CD14-positive monocyte (primary cell): Measurements from ENCODE around the gene PLCB3. TPM values are rescaled to one million over a fixed set of nuclear protein-coding genes. Genes with fewer than 3 reads are reported as not detected.
A peak's percentile ranks its signal among the peaks of the same experiment; 100 is the strongest.

Source experiments
- DNase-seq, 3 donors: peaks; one replicate each; pipeline ENCODE4 v3.0.0-alpha.2; 2011 to 2022
- H2AFZ ChIP-seq: 2 replicates; pipeline ENCODE4 v1.6.0; 2012; ENCODE audit warnings: mild to moderate bottlenecking, low read depth, low read length, inconsistent platforms; ENCODE audit not compliant: insufficient read depth, poor library complexity, severe bottlenecking
- H3K27ac ChIP-seq, 2 donors: 1 replicate in 1 of 2; 2 replicates in 1 of 2; pipeline ENCODE4 v1.5.1; 2012 to 2013; ENCODE audit warnings: low read length in 2 of 2, control low read depth in 1 of 2, inconsistent platforms in 1 of 2, low read depth in 1 of 2, mild to moderate bottlenecking in 1 of 2
- H3K27me3 ChIP-seq, 2 donors: one replicate each; pipeline versions ENCODE4 v1.6.0 to v1.6.1; 2011 to 2013; ENCODE audit warnings: low read length in 2 of 2; ENCODE audit not compliant: control insufficient read depth in 2 of 2, insufficient read depth in 2 of 2
- H3K36me3 ChIP-seq, 2 donors: replicated peaks in 1 of 2; 1 replicate in 1 of 2; 2 replicates in 1 of 2; pipeline versions ENCODE4 v1.5.1 to v1.6.1; 2012 to 2013; ENCODE audit warnings: low read length in 2 of 2, control low read depth in 1 of 2, inconsistent platforms in 1 of 2, mild to moderate bottlenecking in 1 of 2; ENCODE audit not compliant: insufficient read depth in 2 of 2, control insufficient read depth in 1 of 2
- H3K4me1 ChIP-seq, 2 donors: 1 replicate in 1 of 2; 2 replicates in 1 of 2; pipeline versions ENCODE4 v1.5.1 to v1.6.1; 2012 to 2013; ENCODE audit warnings: low read length in 2 of 2, control low read depth in 1 of 2, inconsistent platforms in 1 of 2, mild to moderate bottlenecking in 1 of 2, moderate library complexity in 1 of 2; ENCODE audit not compliant: insufficient read depth in 2 of 2, control insufficient read depth in 1 of 2
- H3K4me2 ChIP-seq: replicated peaks from 2 replicates; pipeline ENCODE3; 2012; ENCODE audit warnings: low read length, moderate library complexity, mild to moderate bottlenecking; ENCODE audit not compliant: poor library complexity, severe bottlenecking; ENCODE audit errors: extremely low read depth
- H3K4me3 ChIP-seq, 3 experiments: fragments of 200-600 bp in 1 of 3; sonication (generic) in 1 of 3; replicated peaks in 1 of 3; 1 replicate in 2 of 3; 2 replicates in 1 of 3; pipeline ENCODE4 v1.5.1; 2011 to 2013; ENCODE audit warnings: low read length in 3 of 3, mild to moderate bottlenecking in 3 of 3, control low read depth in 2 of 3, low read depth in 2 of 3, inconsistent platforms in 1 of 3, moderate library complexity in 1 of 3
- H3K79me2 ChIP-seq: 2 replicates; pipeline ENCODE4 v1.6.0; 2012; ENCODE audit warnings: mild to moderate bottlenecking, control low read depth, inconsistent platforms, low read length, moderate library complexity; ENCODE audit not compliant: insufficient read depth
- H3K9ac ChIP-seq: 2 replicates; pipeline ENCODE4 v1.6.0; 2017; ENCODE audit warnings: low read length, mild to moderate bottlenecking; ENCODE audit not compliant: insufficient read depth, poor library complexity, severe bottlenecking
- H3K9me3 ChIP-seq, 2 donors: replicated peaks in 1 of 2; 1 replicate in 1 of 2; 2 replicates in 1 of 2; pipeline versions ENCODE4 v1.5.1 to v1.6.1; 2012 to 2013; ENCODE audit warnings: low read length in 2 of 2, control low read depth in 1 of 2; ENCODE audit not compliant: control insufficient read depth in 1 of 2, insufficient read depth in 1 of 2
- H4K20me1 ChIP-seq: 2 replicates; pipeline ENCODE4 v1.6.0; 2012; ENCODE audit warnings: mild to moderate bottlenecking, low read length, control low read depth, moderate library complexity; ENCODE audit not compliant: insufficient read depth
- H3K27ac Mint-ChIP-seq, 7 donors: one replicate each; pipeline ENCODE4 v1.8.0; 2020; ENCODE audit warnings: mild to moderate bottlenecking in 7 of 7, mixed read lengths in 7 of 7, moderate library complexity in 6 of 7, inconsistent platforms in 2 of 7
- H3K27me3 Mint-ChIP-seq, 3 donors: one replicate each; pipeline ENCODE4 v1.8.0; 2021 to 2022; ENCODE audit warnings: low read depth in 3 of 3, mild to moderate bottlenecking in 3 of 3, mixed read lengths in 3 of 3, moderate library complexity in 3 of 3, inconsistent platforms in 1 of 3
- H3K36me3 Mint-ChIP-seq, 2 donors: one replicate each; pipeline ENCODE4 v1.8.0; 2020; ENCODE audit warnings: mixed read lengths in 2 of 2, inconsistent platforms in 1 of 2, mild to moderate bottlenecking in 1 of 2
- H3K4me1 Mint-ChIP-seq: one replicate; pipeline ENCODE4 v1.8.0; 2020; ENCODE audit warnings: mild to moderate bottlenecking, mixed read lengths
- H3K4me3 Mint-ChIP-seq, 2 donors: one replicate each; pipeline ENCODE4 v1.8.0; 2020; ENCODE audit warnings: mild to moderate bottlenecking in 2 of 2, mixed read lengths in 2 of 2, moderate library complexity in 1 of 2
- H3K9me3 Mint-ChIP-seq, 7 donors: one replicate each; pipeline ENCODE4 v1.8.0; 2020 to 2022; ENCODE audit warnings: mixed read lengths in 7 of 7, mild to moderate bottlenecking in 6 of 7, moderate library complexity in 6 of 7, inconsistent platforms in 2 of 7
- CTCF ChIP-seq: fragments of 200-600 bp; IDR thresholded peaks from one replicate; pipeline ENCODE4 v1.8.0; 2022; ENCODE audit warnings: antibody characterized with exemption, mild to moderate bottlenecking
- WGBS: methylation state at CpG from one replicate; pipeline ENCODE4 v1.1.5; 2013; ENCODE audit warnings: missing lambda C conversion rate; ENCODE audit not compliant: insufficient coverage; 5-methylcytosine and 5-hydroxymethylcytosine counted together
- intact Hi-C, 2 donors: fragments of 100-400 bp; cut with micrococcal nuclease; formaldehyde crosslinking; loops; one replicate each; pipeline versions ENCODE4 v1.15.0 to v1.15.1; 2023
- polyA plus RNA-seq, 3 donors: library from polyadenylated mRNA; depleted of rRNA in 1 of 3; unstranded in 2 of 3; stranded (reverse) in 1 of 3; fragments of 300-500 nt in 2 of 3; fragments of >200 nt in 1 of 3; fragmentation: Illumina TruSeq in 2 of 3; gene quantifications; 1 replicate in 2 of 3; 2 replicates in 1 of 3; pipeline ENCODE4 v1.2.3, GENCODE V29; 2012 to 2021

Gene PLCB3
- polyA plus RNA-seq, 3 donors: 1.1 to 17.8 (median 1.4) TPM

GRCh38 chr11:64268893-64269539, 17.7 kb downstream of the PLCB3 start:
- Histone ChIP-seq H3K9me3 (no peaks in the 10 kb centered on the region), H3K27me3 (no peaks in the 10 kb centered on the region), H3K9ac (peak overlapping the region; percentile 94), H2AFZ (peak overlapping the region; percentile 85), H3K4me3 (peak overlapping the region; percentile 61 to 95 (median 67)), H4K20me1 (no peaks in the 10 kb centered on the region), H3K27ac (peak overlapping the region; percentile 84 to 97), H3K36me3 (peaks cover 25 to 26% of the 10 kb centered on the region in 2 donors), H3K79me2 (peaks cover 8% of the 10 kb centered on the region), H3K4me2 (peak overlapping the region; percentile 89), H3K4me1 (peaks cover 29 to 34% of the 10 kb centered on the region in 2 donors)
- H3K36me3 Mint-ChIP-seq: peaks cover 20 to 31% of the 10 kb centered on the region in 2 donors
- H3K4me3 Mint-ChIP-seq: peak overlapping the region; percentile 94 to 98
- 0% methylated on average over 33 of the region's 34 CpGs for WGBS
- H3K9me3 Mint-ChIP-seq: no peaks in the 10 kb centered on the region
- peak; percentile 51 to 69 (median 55) for DNase-seq
- no peaks in the 10 kb centered on the region for H3K27me3 Mint-ChIP-seq
- intact Hi-C loops: loop anchor here (2.0 to 5.0 kb wide), 2 partner anchors 16 to 33 kb away; partner anchors contain the start of gene CATSPERZ (in 1 of the 2)
- peak overlapping the region; percentile 96 to 99 (median 98) for H3K27ac Mint-ChIP-seq
- peaks cover 29% of the 10 kb centered on the region for H3K4me1 Mint-ChIP-seq
- TF ChIP-seq CTCF: no peak

GRCh38 chr11:64269540-64270220, 18.4 kb downstream of the PLCB3 start:
- H3K9me3 Mint-ChIP-seq: no peaks in the 10 kb centered on the region
- DNase-seq: peak; percentile 98 to 100 (median 99)
- peaks cover 29% of the 10 kb centered on the region for H3K4me1 Mint-ChIP-seq
- TF ChIP-seq CTCF: peak; percentile 17
- H4K20me1 ChIP-seq: no peaks in the 10 kb centered on the region
- H3K9me3 ChIP-seq: no peaks in the 10 kb centered on the region
- H3K4me1 ChIP-seq: peaks cover 29 to 34% of the 10 kb centered on the region in 2 donors
- no peaks in the 10 kb centered on the region for H3K27me3 Mint-ChIP-seq
- H3K36me3 Mint-ChIP-seq: peaks cover 14 to 27% of the 10 kb centered on the region in 2 donors
- H3K36me3 ChIP-seq: peaks cover 19% of the 10 kb centered on the region in 2 donors
- H2AFZ ChIP-seq: peak overlapping the region; percentile 85
- WGBS: under 1% methylated on average over 58 of the region's 58 CpGs
- peak overlapping the region; percentile 94 for H3K9ac ChIP-seq
- no peaks in the 10 kb centered on the region for H3K27me3 ChIP-seq
- H3K27ac ChIP-seq: peak overlapping the region; percentile 84 to 97
- H3K4me3 ChIP-seq: peak overlapping the region; percentile 61 to 95 (median 67)
- intact Hi-C loops: loop anchor here (1.0 to 5.0 kb wide), 5 partner anchors 15 to 35 kb away; partner anchors contain the start of genes BAD (in 2 of the 2), CATSPERZ (in 1 of the 2) and GPR137 (in 1 of the 2)
- H3K27ac Mint-ChIP-seq: peak overlapping the region; percentile 96 to 99 (median 98)
- peak overlapping the region; percentile 89 for H3K4me2 ChIP-seq
- peak overlapping the region; percentile 94 to 98 for H3K4me3 Mint-ChIP-seq
- peaks cover 8% of the 10 kb centered on the region for H3K79me2 ChIP-seq
